IMR-90 (cell line): ENCODE results near the gene ZFP36L1. TPM values are rescaled to one million over a fixed set of nuclear protein-coding genes. Genes with fewer than 3 reads are reported as not detected.

Experiments used
- ATAC-seq: fragments of 200-7000 bp; cut with Tn5 transposase; 2 replicates; pipeline ENCODE4 v1.9.1; 2020; ENCODE audit warnings: low read depth, mild to moderate bottlenecking, moderate library complexity
- BruUV-seq: library from RNA; stranded (reverse); fragments of 400-500 nt; replicated peaks from 2 replicates; lab custom pipeline; 2021; lab: Mats Ljungman, UMichigan
- CTCF ChIA-PET: fragments of 300-600 bp; formaldehyde crosslinking; extraction: SDS; loops from one replicate; lab custom pipeline; 2021; ENCODE audit warnings: antibody characterized with exemption; lab: Yijun Ruan, JAX
- POLR2A ChIA-PET: fragments of 300-600 bp; sonication (Branson Sonifier 250); formaldehyde crosslinking; loops from one replicate; lab custom pipeline; 2022; ENCODE audit warnings: antibody characterized with exemption; ENCODE audit not compliant: unreplicated experiment; lab: Charles Lee
- DNase-seq: peaks from one replicate; pipeline ENCODE4 v3.0.0; 2013
- H2AFZ ChIP-seq: replicated peaks from 2 replicates; pipeline ENCODE3; 2013; ENCODE audit warnings: low read length, mild to moderate bottlenecking; ENCODE audit not compliant: poor library complexity
- H2AK5ac ChIP-seq: 2 replicates; pipeline ENCODE4 v1.6.1; 2013; ENCODE audit warnings: low read depth, low read length, inconsistent platforms
- H2AK9ac ChIP-seq: replicated peaks from 2 replicates; pipeline ENCODE3; 2013; ENCODE audit warnings: mild to moderate bottlenecking, low read depth, low read length, moderate library complexity; ENCODE audit not compliant: poor library complexity
- H2BK120ac ChIP-seq: 2 replicates; pipeline ENCODE4 v1.6.1; 2013; ENCODE audit warnings: low read depth, low read length, inconsistent platforms
- H2BK15ac ChIP-seq: 3 replicates; pipeline ENCODE4 v1.6.1; 2013; ENCODE audit warnings: low read depth, low read length, inconsistent platforms
- H2BK20ac ChIP-seq: 2 replicates; pipeline ENCODE4 v1.6.1; 2013; ENCODE audit warnings: low read depth, mild to moderate bottlenecking, inconsistent platforms, low read length, moderate library complexity
- H2BK5ac ChIP-seq: 2 replicates; pipeline ENCODE4 v1.6.1; 2013; ENCODE audit warnings: mild to moderate bottlenecking, low read depth, low read length, inconsistent platforms; ENCODE audit not compliant: poor library complexity, severe bottlenecking
- H3K14ac ChIP-seq: replicated peaks from 2 replicates; pipeline ENCODE4 v1.6.1; 2013; ENCODE audit warnings: low read depth, low read length, inconsistent platforms
- H3K18ac ChIP-seq: 2 replicates; pipeline ENCODE4 v1.6.1; 2013; ENCODE audit warnings: low read depth, low read length, control low read depth
- H3K23ac ChIP-seq: 2 replicates; pipeline ENCODE4 v1.6.1; 2013; ENCODE audit warnings: low read depth, low read length, inconsistent platforms
- H3K27ac ChIP-seq: 2 replicates; pipeline ENCODE4 v1.5.1; 2013; ENCODE audit warnings: mild to moderate bottlenecking, control low read depth, low read length; ENCODE audit not compliant: insufficient read depth
- H3K27me3 ChIP-seq: 2 replicates; pipeline ENCODE4 v1.6.1; 2013; ENCODE audit warnings: low read length; ENCODE audit not compliant: control insufficient read depth, insufficient read depth
- H3K36me3 ChIP-seq: 2 replicates; pipeline ENCODE4 v1.6.1; 2013; ENCODE audit warnings: low read length, mixed read lengths; ENCODE audit not compliant: control insufficient read depth, insufficient read depth
- H3K4ac ChIP-seq: 2 replicates; pipeline ENCODE4 v1.6.1; 2013; ENCODE audit warnings: low read depth, low read length, inconsistent platforms
- H3K4me1 ChIP-seq: 2 replicates; pipeline ENCODE4 v1.6.1; 2013; ENCODE audit warnings: low read length, mixed read lengths; ENCODE audit not compliant: control insufficient read depth, insufficient read depth
- H3K4me2 ChIP-seq: 2 replicates; pipeline ENCODE4 v1.6.1; 2013; ENCODE audit warnings: low read depth, mild to moderate bottlenecking, control low read depth, low read length, moderate library complexity
- H3K4me3 ChIP-seq: 2 replicates; pipeline ENCODE4 v1.5.1; 2013; ENCODE audit warnings: low read depth, mild to moderate bottlenecking, control low read depth, low read length, moderate library complexity; ENCODE audit not compliant: insufficient read depth
- H3K56ac ChIP-seq: 2 replicates; pipeline ENCODE4 v1.6.1; 2013; ENCODE audit warnings: low read length, inconsistent platforms; ENCODE audit not compliant: insufficient read depth; ENCODE audit errors: extremely low read depth
- H3K79me1 ChIP-seq, 2 experiments: 2 replicates each; pipeline ENCODE4 v1.6.1; 2013; ENCODE audit warnings: low read length in 2 of 2, inconsistent platforms in 1 of 2, low read depth in 1 of 2
- H3K9ac ChIP-seq: 2 replicates; pipeline ENCODE4 v1.6.1; 2013; ENCODE audit warnings: low read depth, low read length, control low read depth
- H3K9me1 ChIP-seq: 2 replicates; pipeline ENCODE4 v1.6.1; 2013; ENCODE audit warnings: low read length, inconsistent platforms; ENCODE audit not compliant: insufficient read depth
- H3K9me3 ChIP-seq: 2 replicates; pipeline ENCODE4 v1.6.1; 2013; ENCODE audit warnings: low read length; ENCODE audit not compliant: control insufficient read depth, insufficient read depth
- H4K20me1 ChIP-seq: 2 replicates; pipeline ENCODE4 v1.6.1; 2013; ENCODE audit warnings: low read length, inconsistent platforms; ENCODE audit not compliant: insufficient read depth
- H4K5ac ChIP-seq: 2 replicates; pipeline ENCODE4 v1.6.1; 2013; ENCODE audit warnings: mild to moderate bottlenecking, low read depth, low read length, control low read depth
- H4K8ac ChIP-seq, 2 experiments: 2 replicates each; pipeline ENCODE4 v1.6.1; 2013; ENCODE audit warnings: low read depth in 2 of 2, low read length in 2 of 2, control low read depth in 1 of 2, inconsistent platforms in 1 of 2
- H4K91ac ChIP-seq: 2 replicates; pipeline ENCODE4 v1.6.1; 2013; ENCODE audit warnings: low read depth, low read length, inconsistent platforms; ENCODE audit not compliant: insufficient read depth
- BHLHE40 ChIP-seq: fragments of 150-350 bp; IDR thresholded peaks from 2 replicates; pipeline ENCODE4 v1.6.1; 2016; ENCODE audit warnings: mild to moderate bottlenecking, low read depth, low read length
- CEBPB ChIP-seq: IDR thresholded peaks from 2 replicates; pipeline ENCODE4 v1.6.1; 2012; ENCODE audit warnings: low read depth, low read length, improper control_type of control experiment
- CHD1 ChIP-seq: IDR thresholded peaks from 2 replicates; pipeline ENCODE4 v1.6.1; 2012; ENCODE audit warnings: low read depth, low read length, improper control_type of control experiment
- CTCF ChIP-seq: conservative IDR thresholded peaks from 2 replicates; pipeline ENCODE4 v1.5.1; 2012; ENCODE audit warnings: mild to moderate bottlenecking, low read depth, low read length, improper control_type of control experiment
- ELK1 ChIP-seq: fragments of 150-350 bp; IDR thresholded peaks from 2 replicates; pipeline ENCODE4 v1.6.1; 2016; ENCODE audit warnings: low read depth, mild to moderate bottlenecking, low read length, moderate library complexity, borderline replicate concordance
- MAZ ChIP-seq: IDR thresholded peaks from 2 replicates; pipeline ENCODE4 v1.6.1; 2012; ENCODE audit warnings: low read depth, mild to moderate bottlenecking, low read length, improper control_type of control experiment, moderate library complexity, borderline replicate concordance
- MXI1 ChIP-seq: IDR thresholded peaks from 2 replicates; pipeline ENCODE4 v1.6.1; 2012; ENCODE audit warnings: low read depth, mild to moderate bottlenecking, low read length, moderate library complexity, borderline replicate concordance
- NFE2L2 ChIP-seq: fragments of 150-350 bp; IDR thresholded peaks from 2 replicates; pipeline ENCODE4 v1.6.1; 2016; ENCODE audit warnings: low read depth, mild to moderate bottlenecking, low read length
- POLR2A ChIP-seq: IDR thresholded peaks from 2 replicates; pipeline ENCODE4 v1.6.1; 2012; ENCODE audit warnings: mild to moderate bottlenecking, low read depth, low read length
- RAD21 ChIP-seq: IDR thresholded peaks from 2 replicates; pipeline ENCODE4 v1.6.1; 2012; ENCODE audit warnings: low read length, improper control_type of control experiment
- RCOR1 ChIP-seq: IDR thresholded peaks from 2 replicates; pipeline ENCODE4 v1.6.1; 2012; ENCODE audit warnings: mild to moderate bottlenecking, low read length, improper control_type of control experiment; ENCODE audit not compliant: insufficient replicate concordance
- RFX5 ChIP-seq: IDR thresholded peaks from 2 replicates; pipeline ENCODE4 v1.8.0; 2012; ENCODE audit warnings: low read depth, mild to moderate bottlenecking, low read length, moderate library complexity
- SMC3 ChIP-seq: fragments of 150-350 bp; IDR thresholded peaks from 2 replicates; pipeline ENCODE4 v1.6.1; 2016; ENCODE audit warnings: low read depth, mild to moderate bottlenecking, antibody characterized with exemption, low read length, moderate library complexity
- USF2 ChIP-seq: fragments of 150-350 bp; IDR thresholded peaks from 2 replicates; pipeline ENCODE4 v1.6.1; 2017; ENCODE audit warnings: mild to moderate bottlenecking, antibody characterized with exemption, low read length, low read depth
- WGBS, 2 experiments: methylation state at CpG; one replicate each; pipeline versions ENCODE4 v1.1.5 to v1.1.7; 2013; ENCODE audit warnings: missing lambda C conversion rate in 2 of 2; ENCODE audit not compliant: insufficient read length in 1 of 2; ENCODE audit errors: extremely low coverage in 2 of 2; 5-methylcytosine and 5-hydroxymethylcytosine counted together
- dilution Hi-C: fragments of 300-500 bp; cut with HindIII; formaldehyde crosslinking; loops from one replicate; pipeline ENCODE4 v1.14.3; 2018; ENCODE audit warnings: low sequenced_read_pairs; ENCODE audit not compliant: unreplicated experiment
- in situ Hi-C: fragments of 300-500 bp; cut with MboI; formaldehyde crosslinking; loops from 3 replicates; pipeline ENCODE4 v1.14.3; 2019; ENCODE audit warnings: low sequenced_read_pairs, inconsistent platforms, mixed read lengths
- intact Hi-C: fragments of 100-400 bp; cut with micrococcal nuclease; formaldehyde crosslinking; loops from 2 replicates; pipeline ENCODE4 v1.10.0; 2022
- polyA plus RNA-seq, 3 experiments: library from polyadenylated mRNA; depleted of rRNA; stranded (reverse); fragments of >200 nt; gene quantifications; 2 replicates each; pipeline ENCODE4 v1.2.3, GENCODE V29; 2012; ENCODE audit warnings: low replicate concordance in 1 of 3
- total RNA-seq: library from RNA; depleted of rRNA; stranded (reverse); fragments of >200 nt; gene quantifications from 2 replicates; pipeline ENCODE4 v1.2.3, GENCODE V29; 2012

Gene ZFP36L1
- total and polyA plus RNA-seq, 2 of the 4 experiments (the other 2 are of a cell fraction) = 6.5 to 140 TPM

GRCh38 chr14:68807148-68807600 is 14.3 kb upstream of the ZFP36L1 start:
- H3K56ac ChIP-seq = peak overlapping the region; percentile 78; the same call in 1 of the 2 replicates
- H4K8ac ChIP-seq = peak overlapping the region; percentile 91 to 93; a peak in 3 of 4 replicates
- no TSS peak for BruUV-seq
- H3K27me3 ChIP-seq = no peaks in the 10 kb centered on the region
- in situ Hi-C loops (no loop called here), intact Hi-C loops (loop anchor here (1.0 kb wide), 2 partner anchors 14 to 29 kb away; partner anchors contain the start of gene ZFP36L1), dilution Hi-C loops (no loop called here)
- H3K23ac ChIP-seq = peak overlapping the region; percentile 97
- H4K91ac ChIP-seq = peak overlapping the region; percentile 98
- peak overlapping the region; percentile 99 for H2BK120ac ChIP-seq
- peak overlapping the region; percentile 98 for H2AK5ac ChIP-seq
- POLR2A ChIA-PET = interaction anchor here (0.6 to 2.2 kb wide), 4 partner anchors 11 to 153 kb away, joined by 3 to 21 read pairs (median 18); partner anchors contain the start of gene ZFP36L1
- peak overlapping the region; percentile 91; the same call in 1 of the 2 replicates for H3K14ac ChIP-seq
- peak overlapping the region; percentile 81 for H3K18ac ChIP-seq
- no peaks in the 10 kb centered on the region for H3K36me3 ChIP-seq
- peak overlapping the region; percentile 94 for H3K27ac ChIP-seq
- peak overlapping the region; percentile 86 for H2AFZ ChIP-seq
- ATAC-seq = peak; percentile 88
- H3K9me1 ChIP-seq = peaks cover 6% of the 10 kb centered on the region
- peak overlapping the region; percentile 97; the same call in 2 of the 3 replicates for H2BK15ac ChIP-seq
- peak overlapping the region; percentile 84 for H2AK9ac ChIP-seq
- peaks cover 0 to 25% of the 10 kb centered on the region in 2 experiments; a peak in 3 of 4 replicates for H3K79me1 ChIP-seq
- H3K4ac ChIP-seq = peak overlapping the region; percentile 99
- H2BK5ac ChIP-seq = peak overlapping the region; percentile 93
- 0 out of 2 replicates have a peak, but pooled peaks cover 2% of the 10 kb centered on the region for H3K9me3 ChIP-seq
- H3K4me2 ChIP-seq = peak overlapping the region; percentile 11; the same call in 1 of the 2 replicates
- H3K9ac ChIP-seq = peak overlapping the region; percentile 58; the same call in 1 of the 2 replicates
- peak overlapping the region; percentile 98 for H2BK20ac ChIP-seq
- no CpG with 5 or more reads among the region's 10 CpGs for WGBS, 2 experiments
- H3K4me3 ChIP-seq = no peak overlapping the region
- TF ChIP-seq RCOR1 (peak; percentile 88), MAZ (peak; percentile 73; the same call in 1 of the 2 replicates), MXI1 (peak; percentile 71), RFX5 (no peak), ELK1 (no peak), CEBPB (peak; percentile 38; the same call in 1 of the 2 replicates), RAD21 (no peak), POLR2A (0 out of 2 replicates have a peak, but pooled peaks have one; percentile 20), NFE2L2 (no peak), USF2 (no peak), SMC3 (peak; percentile 11; the same call in 1 of the 2 replicates), CTCF (no peak), CHD1 (no peak), BHLHE40 (peak; percentile 35; the same call in 1 of the 2 replicates)
- H4K5ac ChIP-seq = peak overlapping the region; percentile 72
- peaks cover 23% of the 10 kb centered on the region for H3K4me1 ChIP-seq
- peak; percentile 94 for DNase-seq
- CTCF ChIA-PET = interaction anchor here (0.5 to 0.7 kb wide), 2 partner anchors 9 to 973 kb away, joined by 3 read pairs; no protein-coding TSS in a partner anchor
- H4K20me1 ChIP-seq = no peaks in the 10 kb centered on the region
